HG02571 (cell line): ENCODE results near the gene RLF.
"Not testable (repeated sequence)": the region's sequence is repeated elsewhere in the genome, so short reads cannot be mapped to it uniquely, and the experiment has no call there.

Source experiments
- ATAC-seq: cut with Tn5 transposase; IDR thresholded peaks from one replicate; pipeline ENCODE4 v1.9.1; 2021; ENCODE audit warnings: mild to moderate bottlenecking, moderate library complexity; ENCODE audit not compliant: unreplicated experiment

The RLF gene

GRCh38 chr1:40171036-40171435 lies 9.8 kb downstream of the RLF start:
- no peak for ATAC-seq

GRCh38 chr1:40174788-40175187 lies 13.6 kb downstream of the RLF start:
- no peak for ATAC-seq

GRCh38 chr1:40176989-40177388 lies 15.8 kb downstream of the RLF start:
- ATAC-seq = not testable (repeated sequence)

- ATAC-seq = no peak
Observed at GRCh38 chr1:40178200-40178599, 17.0 kb downstream of the RLF start.

- no peak for ATAC-seq
Observed at GRCh38 chr1:40179496-40180089, 18.4 kb downstream of the RLF start.

- ATAC-seq = no peak
Observed at GRCh38 chr1:40183055-40183710, 22.0 kb downstream of the RLF start.

- ATAC-seq = no peak
Observed at GRCh38 chr1:40184193-40184592, 23.0 kb downstream of the RLF start.

- ATAC-seq = peak; percentile 85
Observed at GRCh38 chr1:40185951-40186864, 25.0 kb downstream of the RLF start.

- ATAC-seq = no peak
Observed at GRCh38 chr1:40187399-40187798, 26.2 kb downstream of the RLF start.

- ATAC-seq = not testable (repeated sequence)
Observed at GRCh38 chr1:40194639-40195038, 33.5 kb downstream of the RLF start.

GRCh38 chr1:40197656-40198055 lies 36.5 kb downstream of the RLF start:
- no peak for ATAC-seq

GRCh38 chr1:40199126-40199525 lies 37.9 kb downstream of the RLF start:
- no peak for ATAC-seq

- ATAC-seq = no peak
Observed at GRCh38 chr1:40204856-40205255, 43.7 kb downstream of the RLF start.

- no peak for ATAC-seq
Observed at GRCh38 chr1:40210511-40211204, 49.5 kb downstream of the RLF start.

GRCh38 chr1:40218333-40218732 lies 57.1 kb downstream of the RLF start:
- no peak for ATAC-seq

GRCh38 chr1:40221471-40221905 lies 60.3 kb downstream of the RLF start:
- ATAC-seq = not testable (repeated sequence)

- ATAC-seq = no peak
Observed at GRCh38 chr1:40221977-40222772, 61.0 kb downstream of the RLF start.

- ATAC-seq = no peak
Observed at GRCh38 chr1:40224040-40224439, 62.9 kb downstream of the RLF start.

GRCh38 chr1:40226192-40226591 lies 65.0 kb downstream of the RLF start:
- ATAC-seq = no peak

- ATAC-seq = no peak
Observed at GRCh38 chr1:40232444-40232843, 71.3 kb downstream of the RLF start.
